Skin epidermis (tissue), 12 donors: ENCODE results near the gene SLC9A9.

ENCODE experiments used
- H3K27ac ChIP-seq, 21 experiments: fragments of 200-600 bp; sonication (generic) in 11 of 21; one replicate each; pipeline ENCODE4 v1.5.0; 2020; ENCODE audit warnings: mild to moderate bottlenecking in 3 of 21, inconsistent platforms in 2 of 21, moderate library complexity in 2 of 21
- H3K4me3 ChIP-seq, 7 experiments: fragments of 200-600 bp; sonication (generic) in 2 of 7; one replicate each; pipeline ENCODE4 v1.5.0; 2020; ENCODE audit warnings: inconsistent platforms in 2 of 7, mild to moderate bottlenecking in 2 of 7, moderate library complexity in 1 of 7

The SLC9A9 gene

GRCh38 chr3:143330296-143330868, 517.9 kb downstream of the SLC9A9 start:
- Histone ChIP-seq H3K4me3 (no peak overlapping the region), H3K27ac (no peak overlapping the region)

GRCh38 chr3:143329567-143330211, 518.6 kb downstream of the SLC9A9 start:
- no peak overlapping the region for H3K27ac ChIP-seq
- H3K4me3 ChIP-seq: no peak overlapping the region

- Histone ChIP-seq H3K4me3 (no peak overlapping the region), H3K27ac (no peak overlapping the region)
These were observed 519.8 kb downstream of the SLC9A9 start for GRCh38 chr3:143328451-143328850.

- Histone ChIP-seq H3K27ac (no peak overlapping the region), H3K4me3 (no peak overlapping the region)
These were observed 521.1 kb downstream of the SLC9A9 start for GRCh38 chr3:143326983-143327778.

GRCh38 chr3:143321058-143321769, 527.1 kb downstream of the SLC9A9 start:
- Histone ChIP-seq H3K27ac (no peak overlapping the region), H3K4me3 (no peak overlapping the region)

GRCh38 chr3:143315766-143316165, 532.5 kb downstream of the SLC9A9 start:
- Histone ChIP-seq H3K4me3 (no peak overlapping the region), H3K27ac (no peak overlapping the region)

- Histone ChIP-seq H3K27ac (peak overlapping the region in 1 of 21 experiments; percentile 36), H3K4me3 (no peak overlapping the region)
These were observed 533.8 kb downstream of the SLC9A9 start for GRCh38 chr3:143314251-143315093.

- no peak overlapping the region for H3K4me3 ChIP-seq
These were observed 534.4 kb downstream of the SLC9A9 start for GRCh38 chr3:143313893-143314188.

GRCh38 chr3:143313025-143313892, 535.0 kb downstream of the SLC9A9 start:
- Histone ChIP-seq H3K27ac (no peak overlapping the region), H3K4me3 (no peak overlapping the region)

More at GRCh38 chr3:143313893-143314188, 534.4 kb downstream of the SLC9A9 start:
- no peak overlapping the region for H3K27ac ChIP-seq

- H3K4me3 ChIP-seq: no peak overlapping the region
- H3K27ac ChIP-seq: peak overlapping the region in 1 of 21 experiments; percentile 1
These were observed 537.2 kb downstream of the SLC9A9 start for GRCh38 chr3:143311096-143311495.

GRCh38 chr3:143309705-143310104, 538.6 kb downstream of the SLC9A9 start:
- no peak overlapping the region for H3K4me3 ChIP-seq
- no peak overlapping the region for H3K27ac ChIP-seq

- Histone ChIP-seq H3K4me3 (no peak overlapping the region), H3K27ac (no peak overlapping the region)
These were observed 540.6 kb downstream of the SLC9A9 start for GRCh38 chr3:143307613-143308183.

GRCh38 chr3:143306407-143306806, 541.9 kb downstream of the SLC9A9 start:
- Histone ChIP-seq H3K27ac (no peak overlapping the region), H3K4me3 (no peak overlapping the region)

GRCh38 chr3:143302638-143303171, 545.6 kb downstream of the SLC9A9 start:
- peak overlapping the region in 1 of 21 experiments; percentile 8 for H3K27ac ChIP-seq

GRCh38 chr3:143301031-143301901, 547.0 kb downstream of the SLC9A9 start:
- Histone ChIP-seq H3K27ac (no peak overlapping the region), H3K4me3 (no peak overlapping the region)

More at GRCh38 chr3:143302638-143303171, 545.6 kb downstream of the SLC9A9 start:
- H3K4me3 ChIP-seq: no peak overlapping the region

GRCh38 chr3:143298886-143299535, 549.3 kb downstream of the SLC9A9 start:
- Histone ChIP-seq H3K4me3 (no peak overlapping the region), H3K27ac (no peak overlapping the region)

GRCh38 chr3:143298380-143298779, 549.9 kb downstream of the SLC9A9 start:
- H3K27ac ChIP-seq: no peak overlapping the region

More at GRCh38 chr3:143298380-143298779, 549.9 kb downstream of the SLC9A9 start:
- H3K4me3 ChIP-seq: no peak overlapping the region
